Measurements from ENCODE around the gene VOPP1. TPM values are rescaled to one million over a fixed set of nuclear protein-coding genes. Genes with fewer than 3 reads are reported as not detected.
"Not testable (repeated sequence)": the region's sequence is repeated elsewhere in the genome, so short reads cannot be mapped to it uniquely, and the experiment has no call there.

The VOPP1 gene
- total and polyA plus RNA-seq, 9 donors = 28.0 to 52.1 (median 48.6) TPM

DNA sequence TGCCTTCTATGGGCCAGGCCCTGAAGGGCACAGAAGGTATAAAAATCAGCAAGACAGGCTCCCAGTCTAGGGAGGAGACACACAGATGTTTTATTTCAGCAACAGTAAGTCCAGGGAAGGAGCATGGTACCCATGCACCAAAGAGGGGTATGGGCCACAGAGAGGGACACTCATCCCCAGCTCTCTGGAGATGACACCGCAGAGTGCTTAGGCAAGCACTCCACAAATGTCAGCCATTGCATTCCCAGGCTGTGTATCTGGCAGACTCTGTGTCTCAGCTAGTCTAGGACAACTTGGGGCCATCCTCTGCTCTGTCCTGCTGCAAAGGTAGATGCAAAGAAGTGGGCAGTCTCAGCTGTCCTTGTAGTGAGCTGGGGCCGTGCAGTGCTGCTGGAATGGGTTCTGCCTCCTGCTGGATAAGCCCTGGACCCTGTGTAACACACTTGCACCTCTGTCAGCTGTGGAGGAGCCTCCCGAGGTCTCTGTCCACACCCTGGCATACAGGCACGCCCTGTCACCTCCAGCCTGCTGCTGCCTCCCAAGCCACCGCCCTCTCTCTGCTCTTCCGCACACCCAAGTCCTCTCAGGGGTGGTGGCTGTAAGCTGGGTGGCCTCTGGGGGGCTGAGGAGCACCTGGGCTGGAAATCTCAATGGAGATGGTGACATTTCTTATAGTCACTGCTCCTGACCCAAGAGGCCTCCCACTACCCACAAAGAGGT is 57.6 kb downstream of the VOPP1 start:
- no peak for DNase-seq
- WGBS, 3 donors = 93 to 98% (median 96%) methylated on average over 5 to 6 of the region's 6 CpGs
- TF ChIP-seq EP300 (IDR thresholded peaks at IDR 0.05) (no peak), POLR2A (IDR thresholded peaks at IDR 0.05) (no peak)
- TF ChIP-seq, protein P1, sequence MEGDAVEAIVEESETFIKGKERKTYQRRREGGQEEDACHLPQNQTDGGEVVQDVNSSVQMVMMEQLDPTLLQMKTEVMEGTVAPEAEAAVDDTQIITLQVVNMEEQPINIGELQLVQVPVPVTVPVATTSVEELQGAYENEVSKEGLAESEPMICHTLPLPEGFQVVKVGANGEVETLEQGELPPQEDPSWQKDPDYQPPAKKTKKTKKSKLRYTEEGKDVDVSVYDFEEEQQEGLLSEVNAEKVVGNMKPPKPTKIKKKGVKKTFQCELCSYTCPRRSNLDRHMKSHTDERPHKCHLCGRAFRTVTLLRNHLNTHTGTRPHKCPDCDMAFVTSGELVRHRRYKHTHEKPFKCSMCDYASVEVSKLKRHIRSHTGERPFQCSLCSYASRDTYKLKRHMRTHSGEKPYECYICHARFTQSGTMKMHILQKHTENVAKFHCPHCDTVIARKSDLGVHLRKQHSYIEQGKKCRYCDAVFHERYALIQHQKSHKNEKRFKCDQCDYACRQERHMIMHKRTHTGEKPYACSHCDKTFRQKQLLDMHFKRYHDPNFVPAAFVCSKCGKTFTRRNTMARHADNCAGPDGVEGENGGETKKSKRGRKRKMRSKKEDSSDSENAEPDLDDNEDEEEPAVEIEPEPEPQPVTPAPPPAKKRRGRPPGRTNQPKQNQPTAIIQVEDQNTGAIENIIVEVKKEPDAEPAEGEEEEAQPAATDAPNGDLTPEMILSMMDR (IDR thresholded peaks at IDR 0.05) = no peak

DNA sequence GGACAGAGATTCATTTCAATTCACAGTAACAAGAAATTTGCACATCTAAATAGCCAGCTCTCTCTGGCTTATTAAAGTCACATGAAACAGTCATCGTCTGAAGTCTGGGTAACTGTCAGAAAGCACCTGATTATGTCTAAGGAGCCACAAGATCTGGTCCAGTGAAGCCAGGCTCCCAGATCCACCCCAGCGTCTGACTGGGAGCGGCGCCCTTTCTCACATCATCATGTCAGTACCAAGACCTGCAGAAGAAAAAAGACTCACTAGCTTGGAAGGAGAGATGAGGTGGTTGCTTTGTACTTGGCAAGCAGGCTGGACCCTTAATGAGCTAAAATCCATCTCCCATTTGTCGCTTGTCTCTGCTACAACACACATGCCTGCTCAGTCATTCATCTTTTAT is 58.4 kb downstream of the VOPP1 start:
- Histone ChIP-seq H3K4me1 (ENCODE audit: insufficient read depth) (no peaks in the 10 kb centered on the region), H3K4me3 (no peak overlapping the region), H3K9me3 (no peaks in the 10 kb centered on the region), H3K27ac (no peak overlapping the region), H3K36me3 (no peaks in the 10 kb centered on the region), H3K27me3 (no peaks in the 10 kb centered on the region)
- intact Hi-C loops (cut with DNase I) = no loop called here
- 92 to 98% (median 93%) methylated on average over 5 of the region's 5 CpGs for WGBS, 3 donors
- no peak for DNase-seq
- TF ChIP-seq, protein P1 (IDR thresholded peaks at IDR 0.05) = no peak
- TF ChIP-seq EP300 (IDR thresholded peaks at IDR 0.05) (no peak), POLR2A (IDR thresholded peaks at IDR 0.05) (no peak)

More for the DNA sequence above, 57.6 kb downstream of the VOPP1 start:
- Histone ChIP-seq H3K4me1 (ENCODE audit: insufficient read depth) (no peaks in the 10 kb centered on the region), H3K27ac (no peak overlapping the region), H3K9me3 (no peaks in the 10 kb centered on the region), H3K4me3 (no peak overlapping the region), H3K36me3 (no peaks in the 10 kb centered on the region), H3K27me3 (no peaks in the 10 kb centered on the region)
- intact Hi-C loops (cut with DNase I) = no loop called here

- no peaks in the 10 kb centered on the region for H3K4me1 ChIP-seq (ENCODE audit: insufficient read depth)
- no peaks in the 10 kb centered on the region for H3K36me3 ChIP-seq
- no peaks in the 10 kb centered on the region for H3K9me3 ChIP-seq
- no peak overlapping the region for H3K27ac ChIP-seq
- H3K4me3 ChIP-seq = no peak overlapping the region
- no peaks in the 10 kb centered on the region for H3K27me3 ChIP-seq
- TF ChIP-seq POLR2A (IDR thresholded peaks at IDR 0.05) (no peak), EP300 (IDR thresholded peaks at IDR 0.05) (no peak)
- TF ChIP-seq, protein P1 (IDR thresholded peaks at IDR 0.05) = no peak
- no peak for DNase-seq
- 88 to 94% (median 91%) methylated on average over 10 of the region's 10 CpGs for WGBS, 3 donors
- intact Hi-C loops (cut with DNase I) = no loop called here
These were observed 59.6 kb downstream of the VOPP1 start for GRCh38 chr7:55512635-55513191.

GRCh38 chr7:55510621-55511020 is 61.7 kb downstream of the VOPP1 start:
- Histone ChIP-seq H3K27me3 (no peaks in the 10 kb centered on the region), H3K9me3 (no peaks in the 10 kb centered on the region), H3K4me1 (ENCODE audit: insufficient read depth) (no peaks in the 10 kb centered on the region), H3K4me3 (no peak overlapping the region), H3K36me3 (no peaks in the 10 kb centered on the region), H3K27ac (no peak overlapping the region)
- 94 to 100% (median 100%) methylated on average over 3 of the region's 3 CpGs for WGBS, 3 donors
- DNase-seq = no peak
- intact Hi-C loops (cut with DNase I) = no loop called here
- TF ChIP-seq POLR2A (IDR thresholded peaks at IDR 0.05) (no peak), EP300 (IDR thresholded peaks at IDR 0.05) (no peak)
- TF ChIP-seq, protein P1 (IDR thresholded peaks at IDR 0.05) = no peak

- intact Hi-C loops (cut with DNase I); H3K27me3 ChIP-seq; H3K36me3 ChIP-seq; H3K4me1 ChIP-seq (ENCODE audit: insufficient read depth); H3K27ac ChIP-seq; H3K9me3 ChIP-seq; DNase-seq; H3K4me3 ChIP-seq: not testable (repeated sequence)
- 80 to 94% (median 87%) methylated on average over 1 of the region's 1 CpG for WGBS, 3 donors
These were observed 62.1 kb downstream of the VOPP1 start for GRCh38 chr7:55510206-55510605.

All from ovary (tissue), 9 donors.